ENCODE results near the gene RASAL3. TPM values are rescaled to one million over a fixed set of nuclear protein-coding genes. Genes with fewer than 3 reads are reported as not detected.
A peak's percentile ranks its signal among the peaks of the same experiment; 100 is the strongest.

The RASAL3 gene
- total RNA-seq, 1 experiment from 2014 or later: 0.57 TPM

GRCh38 chr19:15471639-15472101 lies 7.3 kb upstream of the RASAL3 start:
- no peak for DNase-seq (ENCODE audit: low read depth, low spot score)
- POLR2A ChIA-PET: no interaction called here
- no peak for TF ChIP-seq POLR2A (IDR thresholded peaks at IDR 0.05; ENCODE audit: borderline replicate concordance, extremely low read depth, insufficient read depth, insufficient read length)
- no peak for TF ChIP-seq ZNF274 (IDR thresholded peaks at IDR 0.05; ENCODE audit: low read depth, low read length)
- no peak for TF ChIP-seq FOSL1 (IDR thresholded peaks at IDR 0.05; ENCODE audit: low read depth)
- no peak for TF ChIP-seq ELF1 (IDR thresholded peaks at IDR 0.05; ENCODE audit: borderline replicate concordance, low read depth)
- no peak for TF ChIP-seq EZH2phosphoT487 (IDR thresholded peaks at IDR 0.05; ENCODE audit: borderline replicate concordance)
- TF ChIP-seq SIN3A (IDR thresholded peaks at IDR 0.05; ENCODE audit: low read depth): no peak
- TF ChIP-seq CEBPB (IDR thresholded peaks at IDR 0.05; ENCODE audit: low read depth): no peak
- no peak for TF ChIP-seq POLR2AphosphoS5 (IDR thresholded peaks at IDR 0.05; ENCODE audit: low read depth, low read length)
- no peak for TF ChIP-seq YY1 (IDR thresholded peaks at IDR 0.05; ENCODE audit: extremely low read depth, insufficient replicate concordance, low read depth, low read length)
- no peak for TF ChIP-seq TCF7L2 (IDR thresholded peaks at IDR 0.05; ENCODE audit: borderline replicate concordance, extremely low read depth, insufficient read depth, insufficient read length)
- no TSS peak for BruUV-seq (replicated peaks)
- no peaks in the 10 kb centered on the region for H3K36me3 ChIP-seq (ENCODE audit: control insufficient read depth in 1 of 2, insufficient read depth in 2 of 2, low read length in 2 of 2)
- no peak overlapping the region for H3K27ac ChIP-seq (ENCODE audit: low read depth, low read length)
- no peaks in the 10 kb centered on the region for H3K9me2 ChIP-seq (ENCODE audit: insufficient read depth)
- H3K79me2 ChIP-seq (ENCODE audit: insufficient read depth, low read length): no peaks in the 10 kb centered on the region
- CTCF ChIA-PET: no interaction called here
- H4K20me1 ChIP-seq (ENCODE audit: insufficient read depth): no peaks in the 10 kb centered on the region
- no peaks in the 10 kb centered on the region for H3K9me3 ChIP-seq (ENCODE audit: control insufficient read depth in 1 of 2, insufficient read depth in 1 of 2, low read depth in 1 of 2, low read length in 2 of 2)
- no peak overlapping the region for H3K4me3 ChIP-seq (replicated peaks in 1 of 2; ENCODE audit: low read depth in 1 of 2, low read length in 2 of 2)
- ATAC-seq: peak; percentile 74
- no peak overlapping the region for H2AFZ ChIP-seq (ENCODE audit: low read depth, low read length, poor library complexity, severe bottlenecking)
- RAD21 ChIA-PET (ENCODE audit: low non-redundant PET in 1 of 2, low total read pairs in 2 of 2, uncharacterized antibody in 2 of 2, unreplicated experiment in 2 of 2): no interaction called here
- no peaks in the 10 kb centered on the region for H3K27me3 ChIP-seq (ENCODE audit: insufficient read depth, low read length)
- H3K9ac ChIP-seq (ENCODE audit: low read length): no peak overlapping the region
- H3K4me1 ChIP-seq (ENCODE audit: control insufficient read depth in 1 of 2, insufficient read depth in 2 of 2, low read length in 2 of 2): peaks cover 0 to 6% of the 10 kb centered on the region in 2 experiments; a peak in 2 of 4 replicates
- intact Hi-C loops (cut with micrococcal nuclease): no loop called here
- no peak overlapping the region for H3K4me2 ChIP-seq (ENCODE audit: low read length)

- intact Hi-C loops (cut with micrococcal nuclease): no loop called here
- no peaks in the 10 kb centered on the region for H3K9me2 ChIP-seq (ENCODE audit: insufficient read depth)
- H3K4me1 ChIP-seq (ENCODE audit: control insufficient read depth in 1 of 2, insufficient read depth in 2 of 2, low read length in 2 of 2): peaks cover 0 to 7% of the 10 kb centered on the region in 2 experiments; a peak in 2 of 4 replicates
- H3K9ac ChIP-seq (ENCODE audit: low read length): no peak overlapping the region
- no peaks in the 10 kb centered on the region for H3K9me3 ChIP-seq (ENCODE audit: control insufficient read depth in 1 of 2, insufficient read depth in 1 of 2, low read depth in 1 of 2, low read length in 2 of 2)
- no peaks in the 10 kb centered on the region for H3K27me3 ChIP-seq (ENCODE audit: insufficient read depth, low read length)
- BruUV-seq (replicated peaks): no TSS peak
- ChIA-PET CTCF (no interaction called here), RAD21 (ENCODE audit: low non-redundant PET in 1 of 2, low total read pairs in 2 of 2, uncharacterized antibody in 2 of 2, unreplicated experiment in 2 of 2) (no interaction called here), POLR2A (no interaction called here)
- no peak overlapping the region for H2AFZ ChIP-seq (ENCODE audit: low read depth, low read length, poor library complexity, severe bottlenecking)
- H3K36me3 ChIP-seq (ENCODE audit: control insufficient read depth in 1 of 2, insufficient read depth in 2 of 2, low read length in 2 of 2): no peaks in the 10 kb centered on the region
- TF ChIP-seq SRF (IDR thresholded peaks at IDR 0.05; ENCODE audit: low read depth) (no peak), POLR2A (IDR thresholded peaks at IDR 0.05; ENCODE audit: borderline replicate concordance, extremely low read depth, insufficient read depth, insufficient read length) (no peak), CTCF (IDR thresholded peaks at IDR 0.05 in 2 of 3, conservative IDR thresholded peaks at IDR 0.05 in 1 of 3; ENCODE audit: borderline replicate concordance in 1 of 3, insufficient read depth in 1 of 3, low read depth in 2 of 3, low read length in 2 of 3) (no peak), CEBPB (IDR thresholded peaks at IDR 0.05; ENCODE audit: low read depth) (no peak), POLR2AphosphoS5 (IDR thresholded peaks at IDR 0.05; ENCODE audit: low read depth, low read length) (no peak), EZH2phosphoT487 (IDR thresholded peaks at IDR 0.05; ENCODE audit: borderline replicate concordance) (no peak), SP1 (IDR thresholded peaks at IDR 0.05; ENCODE audit: low read depth) (no peak), MAX (IDR thresholded peaks at IDR 0.05) (no peak), JUND (IDR thresholded peaks at IDR 0.05) (no peak), FOSL1 (IDR thresholded peaks at IDR 0.05; ENCODE audit: low read depth) (no peak), TCF7L2 (IDR thresholded peaks at IDR 0.05; ENCODE audit: borderline replicate concordance, extremely low read depth, insufficient read depth, insufficient read length) (no peak)
- no peak overlapping the region for H3K27ac ChIP-seq (ENCODE audit: low read depth, low read length)
- H3K79me2 ChIP-seq (ENCODE audit: insufficient read depth, low read length): no peaks in the 10 kb centered on the region
- DNase-seq (ENCODE audit: low read depth, low spot score) (no peak), ATAC-seq (no peak)
- no peak overlapping the region for H3K4me3 ChIP-seq (replicated peaks in 1 of 2; ENCODE audit: low read depth in 1 of 2, low read length in 2 of 2)
- no peaks in the 10 kb centered on the region for H4K20me1 ChIP-seq (ENCODE audit: insufficient read depth)
- no peak overlapping the region for H3K4me2 ChIP-seq (ENCODE audit: low read length)
Measured at GRCh38 chr19:15469513-15470297, 5.4 kb upstream of the RASAL3 start.
